Neutrophil (primary cell): ENCODE measurements around the gene TMEM130.

Source experiments
- H3K27ac ChIP-seq: fragments of 200-600 bp; sonication (generic); 2 replicates; pipeline ENCODE4 v1.5.1; 2016; ENCODE audit warnings: mild to moderate bottlenecking, moderate library complexity
- H3K27me3 ChIP-seq: fragments of 200-600 bp; sonication (generic); 2 replicates; pipeline ENCODE4 v1.6.0; 2016; ENCODE audit warnings: mild to moderate bottlenecking
- H3K36me3 ChIP-seq: fragments of 200-600 bp; sonication (generic); 2 replicates; pipeline ENCODE4 v1.5.1; 2017
- H3K4me1 ChIP-seq, 2 experiments: fragments of 200-600 bp in 1 of 2; sonication (generic) in 1 of 2; 1 replicate in 1 of 2; 2 replicates in 1 of 2; pipeline versions ENCODE4 v1.5.1 to v1.6.1; 2013 to 2016; ENCODE audit warnings: low read depth in 1 of 2, low read length in 1 of 2, mild to moderate bottlenecking in 1 of 2, moderate library complexity in 1 of 2; ENCODE audit not compliant: control insufficient read depth in 1 of 2, insufficient read depth in 1 of 2
- H3K4me3 ChIP-seq, 2 experiments: fragments of 200-600 bp in 1 of 2; sonication (generic) in 1 of 2; 1 replicate in 1 of 2; 2 replicates in 1 of 2; pipeline ENCODE4 v1.5.1; 2013 to 2016; ENCODE audit warnings: low read depth in 1 of 2, low read length in 1 of 2, mild to moderate bottlenecking in 1 of 2, moderate library complexity in 1 of 2
- H3K9me3 ChIP-seq: fragments of 200-600 bp; sonication (generic); 2 replicates; pipeline ENCODE4 v1.5.1; 2016
- CTCF ChIP-seq: fragments of 200-600 bp; sonication (generic); IDR thresholded peaks from 2 replicates; pipeline ENCODE4 v1.5.1; 2016; ENCODE audit warnings: antibody characterized with exemption

The TMEM130 gene

GRCh38 chr7:98910427-98910826 is 40.6 kb upstream of the TMEM130 start:
- Histone ChIP-seq H3K4me1 (no peaks in the 10 kb centered on the region), H3K27ac (no peak overlapping the region), H3K9me3 (no peaks in the 10 kb centered on the region), H3K36me3 (peaks cover 95% of the 10 kb centered on the region), H3K27me3 (no peaks in the 10 kb centered on the region), H3K4me3 (no peak overlapping the region)
- no peak for TF ChIP-seq CTCF

GRCh38 chr7:98909487-98909886 is 39.7 kb upstream of the TMEM130 start:
- Histone ChIP-seq H3K4me1 (no peaks in the 10 kb centered on the region), H3K9me3 (no peaks in the 10 kb centered on the region), H3K36me3 (peaks cover 100% of the 10 kb centered on the region), H3K27me3 (no peaks in the 10 kb centered on the region), H3K27ac (no peak overlapping the region), H3K4me3 (no peak overlapping the region)
- no peak for TF ChIP-seq CTCF

GRCh38 chr7:98908585-98908984 is 38.8 kb upstream of the TMEM130 start:
- TF ChIP-seq CTCF: no peak
- Histone ChIP-seq H3K9me3 (no peaks in the 10 kb centered on the region), H3K36me3 (peaks cover 100% of the 10 kb centered on the region)

GRCh38 chr7:98907570-98907969 is 37.8 kb upstream of the TMEM130 start:
- H3K4me1 ChIP-seq: no peaks in the 10 kb centered on the region
- H3K27me3 ChIP-seq: no peaks in the 10 kb centered on the region
- no peak overlapping the region for H3K4me3 ChIP-seq
- H3K9me3 ChIP-seq: no peaks in the 10 kb centered on the region
- TF ChIP-seq CTCF: no peak
- no peak overlapping the region for H3K27ac ChIP-seq
- H3K36me3 ChIP-seq: peaks cover 99% of the 10 kb centered on the region

More at GRCh38 chr7:98908585-98908984, 38.8 kb upstream of the TMEM130 start:
- Histone ChIP-seq H3K4me1 (no peaks in the 10 kb centered on the region), H3K4me3 (no peak overlapping the region), H3K27me3 (no peaks in the 10 kb centered on the region), H3K27ac (no peak overlapping the region)

GRCh38 chr7:98903246-98903645 is 33.4 kb upstream of the TMEM130 start:
- TF ChIP-seq CTCF: no peak
- no peak overlapping the region for H3K27ac ChIP-seq
- H3K4me1 ChIP-seq: no peaks in the 10 kb centered on the region
- H3K27me3 ChIP-seq: no peaks in the 10 kb centered on the region
- H3K4me3 ChIP-seq: no peak overlapping the region
- H3K36me3 ChIP-seq: peaks cover 97% of the 10 kb centered on the region
- H3K9me3 ChIP-seq: no peaks in the 10 kb centered on the region

GRCh38 chr7:98902523-98902922 is 32.7 kb upstream of the TMEM130 start:
- TF ChIP-seq CTCF: no peak
- H3K4me1 ChIP-seq: no peaks in the 10 kb centered on the region
- no peak overlapping the region for H3K4me3 ChIP-seq
- H3K9me3 ChIP-seq: no peaks in the 10 kb centered on the region
- peaks cover 97% of the 10 kb centered on the region for H3K36me3 ChIP-seq
- H3K27ac ChIP-seq: no peak overlapping the region
- no peaks in the 10 kb centered on the region for H3K27me3 ChIP-seq
